Kidney (tissue), 14 donors: Measurements from ENCODE around the gene RCVRN. TPM values are rescaled to one million over a fixed set of nuclear protein-coding genes. Genes with fewer than 3 reads are reported as not detected.

ENCODE experiments used
- DNase-seq, 5 donors: peaks; one replicate each; pipeline ENCODE4 v3.0.0-alpha.2; 2013 to 2020
- FAIRE-seq: peaks from 2 replicates; lab custom pipeline; 2012; peaks lifted over from hg19 to GRCh38; lab: Jason Lieb, UNC
- H3K27ac ChIP-seq, 2 donors: one replicate each; pipeline ENCODE4 v1.7.0; 2013; ENCODE audit warnings: low read depth in 2 of 2, low read length in 2 of 2, inconsistent platforms in 1 of 2
- H3K27me3 ChIP-seq: one replicate; pipeline ENCODE4 v1.7.1; 2013; ENCODE audit warnings: low read length, inconsistent platforms; ENCODE audit not compliant: control insufficient read depth, insufficient read depth
- H3K36me3 ChIP-seq, 3 donors: one replicate each; pipeline versions ENCODE4 v1.7.0 to v1.7.1; 2013; ENCODE audit warnings: low read length in 3 of 3, control low read depth in 1 of 3, inconsistent platforms in 1 of 3; ENCODE audit not compliant: insufficient read depth in 3 of 3, control insufficient read depth in 2 of 3
- H3K4me1 ChIP-seq, 3 donors: one replicate each; pipeline versions ENCODE4 v1.7.0 to v1.7.1; 2013; ENCODE audit warnings: low read length in 3 of 3, inconsistent platforms in 1 of 3, low read depth in 1 of 3; ENCODE audit not compliant: control insufficient read depth in 2 of 3, insufficient read depth in 2 of 3
- H3K4me3 ChIP-seq, 3 donors: one replicate each; pipeline versions ENCODE4 v1.7.0 to v1.8.1; 2013; ENCODE audit warnings: low read length in 3 of 3, control low read depth in 1 of 3, inconsistent platforms in 1 of 3
- H3K9ac ChIP-seq, 3 donors: one replicate each; pipeline versions ENCODE4 v1.7.0 to v1.7.1; 2013; ENCODE audit warnings: low read length in 3 of 3, control low read depth in 1 of 3, inconsistent platforms in 1 of 3
- H3K9me3 ChIP-seq, 3 donors: one replicate each; pipeline versions ENCODE4 v1.7.0 to v1.7.1; 2013; ENCODE audit warnings: low read length in 3 of 3, control low read depth in 1 of 3, inconsistent platforms in 1 of 3; ENCODE audit not compliant: control insufficient read depth in 2 of 3, insufficient read depth in 1 of 3
- intact Hi-C: fragments of 100-400 bp; cut with DNase I; formaldehyde crosslinking; loops from one replicate; pipeline ENCODE4 v1.11.1; 2022
- polyA plus RNA-seq: library from polyadenylated mRNA; stranded (reverse); fragments of 350-450 nt; fragmentation: Illumina TruSeq; extraction: RNeasy Lipid Tissue Mini Kit (QIAGEN cat#74804); gene quantifications from one replicate; pipeline ENCODE4 v1.2.3, GENCODE V29; 2014; ENCODE audit warnings: low read depth, low replicate concordance; ENCODE audit not compliant: insufficient read depth
- total RNA-seq: library from RNA; stranded (reverse); fragmentation: NEBNext Ultra II Directional; extraction: Animal tissue kit (Norgen Biotek cat#: 25700); gene quantifications from one replicate; pipeline ENCODE4 v1.2.1, GENCODE V29; 2021
- TF ChIP-seq, protein P1 (sequence below): IDR thresholded peaks from 3 replicates; pipeline ENCODE4 v1.5.1; 2012; ENCODE audit warnings: mild to moderate bottlenecking, moderate library complexity, borderline replicate concordance; ENCODE audit not compliant: insufficient read depth; ENCODE audit errors: extremely low read depth
- donor health status: control.
- donor health status: control.
- donor health status: control.
- donor health status: control.
- donor health status: control.
- donor health status: DM: yes; HTN: yes; CAD: no.
- donor health status: Normal renal cell carcinoma (clear cell type).

RCVRN gene
- total and polyA plus RNA-seq, 2 donors from 2014 or later: not detected

DNA sequence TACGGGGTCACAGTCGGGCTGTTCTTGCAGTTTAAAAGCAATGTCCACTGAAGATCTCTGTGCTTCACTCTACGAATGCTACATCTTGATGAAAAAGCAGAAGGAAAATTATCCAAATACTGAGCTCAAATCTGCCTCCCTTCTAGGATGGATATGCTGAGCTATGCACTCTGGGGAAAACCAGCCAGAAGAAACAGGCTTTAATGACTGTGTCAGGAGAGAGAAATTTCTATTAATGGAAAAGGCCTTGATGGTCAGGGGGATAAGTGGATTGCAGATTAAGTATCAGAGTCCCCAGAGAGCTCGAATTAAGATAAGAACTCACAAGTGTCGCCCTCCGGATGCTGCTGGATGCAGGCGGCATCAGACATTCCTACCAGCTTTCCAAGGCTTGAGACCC, 39.6 kb upstream of the RCVRN start:
- no peaks in the 10 kb centered on the region for H3K27me3 ChIP-seq
- peaks cover 0 to 2% (median 0%) of the 10 kb centered on the region in 3 donors for H3K4me1 ChIP-seq
- H3K36me3 ChIP-seq: no peaks in the 10 kb centered on the region
- no peak for FAIRE-seq
- no peak overlapping the region for H3K27ac ChIP-seq
- no peak overlapping the region for H3K9ac ChIP-seq
- no peak overlapping the region for H3K4me3 ChIP-seq
- DNase-seq: no peak
- no peaks in the 10 kb centered on the region for H3K9me3 ChIP-seq
- TF ChIP-seq, protein P1, sequence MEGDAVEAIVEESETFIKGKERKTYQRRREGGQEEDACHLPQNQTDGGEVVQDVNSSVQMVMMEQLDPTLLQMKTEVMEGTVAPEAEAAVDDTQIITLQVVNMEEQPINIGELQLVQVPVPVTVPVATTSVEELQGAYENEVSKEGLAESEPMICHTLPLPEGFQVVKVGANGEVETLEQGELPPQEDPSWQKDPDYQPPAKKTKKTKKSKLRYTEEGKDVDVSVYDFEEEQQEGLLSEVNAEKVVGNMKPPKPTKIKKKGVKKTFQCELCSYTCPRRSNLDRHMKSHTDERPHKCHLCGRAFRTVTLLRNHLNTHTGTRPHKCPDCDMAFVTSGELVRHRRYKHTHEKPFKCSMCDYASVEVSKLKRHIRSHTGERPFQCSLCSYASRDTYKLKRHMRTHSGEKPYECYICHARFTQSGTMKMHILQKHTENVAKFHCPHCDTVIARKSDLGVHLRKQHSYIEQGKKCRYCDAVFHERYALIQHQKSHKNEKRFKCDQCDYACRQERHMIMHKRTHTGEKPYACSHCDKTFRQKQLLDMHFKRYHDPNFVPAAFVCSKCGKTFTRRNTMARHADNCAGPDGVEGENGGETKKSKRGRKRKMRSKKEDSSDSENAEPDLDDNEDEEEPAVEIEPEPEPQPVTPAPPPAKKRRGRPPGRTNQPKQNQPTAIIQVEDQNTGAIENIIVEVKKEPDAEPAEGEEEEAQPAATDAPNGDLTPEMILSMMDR: no peak
- intact Hi-C loops: no loop called here

DNA sequence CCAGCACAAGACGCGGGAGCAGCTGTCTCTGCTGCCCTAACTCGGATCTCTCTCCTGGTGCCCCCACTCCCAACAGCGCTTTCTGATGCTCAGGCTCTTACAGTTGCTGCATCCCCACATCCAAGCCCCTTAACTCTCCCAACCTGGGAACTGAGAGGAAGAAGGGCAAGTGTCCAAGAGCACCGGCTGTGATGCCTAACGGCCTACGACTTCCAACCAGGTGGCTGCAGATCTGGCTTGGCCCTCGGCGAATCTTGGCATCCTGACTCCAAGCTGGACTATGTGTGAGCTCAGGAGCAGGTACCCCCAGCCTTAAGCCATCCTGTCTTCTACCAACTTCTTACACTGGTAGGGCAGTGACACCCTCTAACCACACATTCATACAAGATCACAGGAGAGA, 38.3 kb upstream of the RCVRN start:
- Histone ChIP-seq H3K27me3 (no peaks in the 10 kb centered on the region), H3K27ac (no peak overlapping the region), H3K4me1 (peaks cover 0 to 2% (median 0%) of the 10 kb centered on the region in 3 donors), H3K9ac (no peak overlapping the region), H3K9me3 (peaks cover 0 to 2% (median 0%) of the 10 kb centered on the region in 3 donors), H3K4me3 (no peak overlapping the region), H3K36me3 (peaks cover 0 to 3% (median 0%) of the 10 kb centered on the region in 3 donors)
- no peak for FAIRE-seq
- intact Hi-C loops: no loop called here
- TF ChIP-seq, protein P1: no peak
- DNase-seq: no peak

DNA sequence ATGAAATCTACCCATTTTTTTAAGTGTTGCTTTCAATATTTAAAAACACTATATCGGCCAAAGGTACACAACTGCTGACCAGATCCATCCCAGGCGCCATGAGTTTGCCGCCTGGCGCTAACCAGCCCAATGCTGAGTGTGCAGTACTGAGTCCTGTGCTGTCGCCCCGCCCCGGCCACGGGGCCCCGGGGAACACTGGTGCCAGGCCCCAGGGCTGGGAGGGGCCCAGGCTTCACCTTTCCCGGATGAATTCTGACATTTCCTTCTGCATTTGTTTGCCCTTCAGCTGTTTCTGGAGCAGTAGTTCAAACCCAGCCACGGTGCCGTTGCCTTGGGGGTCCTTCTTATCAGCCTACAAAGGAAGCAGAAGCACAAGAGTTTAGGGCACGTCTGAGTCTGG, 37.8 kb upstream of the RCVRN start:
- no peak overlapping the region for H3K9ac ChIP-seq
- H3K27ac ChIP-seq: no peak overlapping the region
- TF ChIP-seq, protein P1: no peak
- H3K4me1 ChIP-seq: peaks cover 0 to 2% (median 0%) of the 10 kb centered on the region in 3 donors
- H3K36me3 ChIP-seq: peaks cover 0 to 3% (median 0%) of the 10 kb centered on the region in 3 donors
- intact Hi-C loops: no loop called here
- no peak for FAIRE-seq
- no peak overlapping the region for H3K4me3 ChIP-seq
- no peak for DNase-seq
- peaks cover 0 to 2% (median 0%) of the 10 kb centered on the region in 3 donors for H3K9me3 ChIP-seq
- H3K27me3 ChIP-seq: no peaks in the 10 kb centered on the region

DNA sequence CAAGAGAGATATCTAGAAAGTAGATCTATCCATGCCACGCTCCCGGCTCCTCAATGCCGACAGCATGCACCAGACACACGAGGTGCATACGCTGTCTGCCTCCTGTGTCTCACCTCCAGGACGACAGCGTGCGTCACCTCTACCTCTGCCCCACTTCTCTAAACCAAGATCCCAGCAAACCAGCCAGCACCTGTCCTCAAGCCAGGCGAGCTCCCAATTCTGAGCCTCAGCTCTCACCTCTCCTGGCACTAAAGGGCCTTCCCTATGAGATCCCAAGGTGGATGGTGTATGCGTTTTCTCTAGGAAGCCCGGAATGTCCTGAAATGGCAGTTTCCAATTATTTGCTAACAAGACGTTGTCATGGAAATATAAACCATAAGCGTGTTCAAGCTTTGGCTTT, 36.2 kb upstream of the RCVRN start:
- peaks cover 0 to 3% (median 0%) of the 10 kb centered on the region in 3 donors for H3K36me3 ChIP-seq

More for the DNA sequence above, 36.2 kb upstream of the RCVRN start:
- Histone ChIP-seq H3K9me3 (peaks cover 0 to 2% (median 0%) of the 10 kb centered on the region in 3 donors), H3K27ac (no peak overlapping the region), H3K27me3 (no peaks in the 10 kb centered on the region), H3K4me1 (peaks cover 0 to 2% (median 0%) of the 10 kb centered on the region in 3 donors), H3K4me3 (no peak overlapping the region), H3K9ac (no peak overlapping the region)
- TF ChIP-seq, protein P1: no peak
- no peak for DNase-seq
- intact Hi-C loops: no loop called here
- no peak for FAIRE-seq
